ENCODE measurements around the gene SLC25A2. TPM values are rescaled to one million over a fixed set of nuclear protein-coding genes. Genes with fewer than 3 reads are reported as not detected.
"Not testable (repeated sequence)": the region's sequence is repeated elsewhere in the genome, so short reads cannot be mapped to it uniquely, and the experiment has no call there.

The SLC25A2 gene
- total and polyA plus RNA-seq, 2 of the 13 experiments (the other 11 are each of a cell fraction or from before 2014, with no cell fraction given) = 0.13 TPM; not detected in 1

- Histone ChIP-seq H3K27me3 (ENCODE audit: control insufficient read depth in 1 of 2, insufficient read depth in 2 of 2, low read length in 2 of 2) (no peaks in the 10 kb centered on the region; a peak in 1 of 5 replicates), H3K27ac (ENCODE audit: extremely low read length, insufficient read depth, low read length) (no peak within 1 kb of the TSS), H3K36me3 (replicated peaks in 1 of 2; ENCODE audit: control insufficient read depth in 1 of 2, insufficient read depth in 2 of 2, low read length in 2 of 2) (no peaks in the 10 kb centered on the region), H3K79me2 (ENCODE audit: insufficient read depth, low read length) (no peaks in the 10 kb centered on the region), H2AFZ (ENCODE audit: low read length) (no peak within 1 kb of the TSS), H3K4me2 (ENCODE audit: low read depth, low read length) (no peak within 1 kb of the TSS), H3K4me1 (ENCODE audit: insufficient read depth, low read length) (no peaks in the 10 kb centered on the region), H3K4me3 (replicated peaks in 1 of 3; ENCODE audit: insufficient read depth in 1 of 3, low read depth in 2 of 3, low read length in 3 of 3) (no peak within 1 kb of the TSS), H3K9me3 (ENCODE audit: low read length) (peaks cover 14% of the 10 kb centered on the region; the same call in 1 of the 2 replicates), H3K9ac (ENCODE audit: insufficient read depth, low read depth, low read length) (no peak within 1 kb of the TSS), H4K20me1 (ENCODE audit: insufficient read depth, low read length) (no peaks in the 10 kb centered on the region)
- ChIA-PET CTCF (ENCODE audit: low intra/inter-chr PET ratio, low total read pairs) (interaction anchor here (1.1 kb wide), 1 partner anchor 226 kb away, joined by 4 read pairs; no protein-coding TSS in a partner anchor), POLR2A (no interaction called here)
- no TSS peak for BruUV-seq (replicated peaks)
- 46% methylated on average over 24 of the region's 27 CpGs for WGBS (ENCODE audit: low lambda C conversion rate)
- ATAC-seq (0 out of 3 replicates have a peak, but pooled peaks have one; percentile 25), FAIRE-seq (no peak), DNase-seq (ENCODE audit: low spot score) (peak; percentile 18)
- TF ChIP-seq CTCF (CRISPR knock-in tag; IDR thresholded peaks at IDR 0.05) (peak; percentile 35), ZFYVE20 (CRISPR knock-in tag; IDR thresholded peaks at IDR 0.05; ENCODE audit: borderline replicate concordance, low read depth) (no peak), STAG1 (CRISPR knock-in tag; IDR thresholded peaks at IDR 0.05) (peak; percentile 33; the same call in 1 of the 2 replicates)
- in situ Hi-C loops (cut with HindIII; ENCODE audit: extremely low pct_ligation_motif_present, low pct_unique_long_range_greater_than_20kb) (no loop called here), intact Hi-C loops (cut with micrococcal nuclease; ENCODE audit: unreplicated experiment) (no loop called here)
Measured at GRCh38 chr5:141338538-141339306, 34.9 kb upstream of the SLC25A2 start, which contains the start of gene PCDHGA2. Gene PCDHGA2, plus strand, starts transcription at chr5:141338760.

- H3K4me2 ChIP-seq (ENCODE audit: low read depth, low read length); POLR2A ChIA-PET; H3K9me3 ChIP-seq (ENCODE audit: low read length); H3K27ac ChIP-seq (ENCODE audit: extremely low read length, insufficient read depth, low read length); H2AFZ ChIP-seq (ENCODE audit: low read length); BruUV-seq (replicated peaks); CTCF ChIA-PET (ENCODE audit: low intra/inter-chr PET ratio, low total read pairs); ATAC-seq; H3K79me2 ChIP-seq (ENCODE audit: insufficient read depth, low read length); H3K36me3 ChIP-seq (replicated peaks in 1 of 2; ENCODE audit: control insufficient read depth in 1 of 2, insufficient read depth in 2 of 2, low read length in 2 of 2); H3K9ac ChIP-seq (ENCODE audit: insufficient read depth, low read depth, low read length); FAIRE-seq; H4K20me1 ChIP-seq (ENCODE audit: insufficient read depth, low read length); intact Hi-C loops (cut with micrococcal nuclease; ENCODE audit: unreplicated experiment); DNase-seq (ENCODE audit: low spot score); in situ Hi-C loops (cut with HindIII; ENCODE audit: extremely low pct_ligation_motif_present, low pct_unique_long_range_greater_than_20kb); H3K4me3 ChIP-seq (replicated peaks in 1 of 3; ENCODE audit: insufficient read depth in 1 of 3, low read depth in 2 of 3, low read length in 3 of 3): not testable (repeated sequence)
- Histone ChIP-seq H3K27me3 (ENCODE audit: control insufficient read depth in 1 of 2, insufficient read depth in 2 of 2, low read length in 2 of 2) (peaks cover 0 to 15% of the 10 kb centered on the region in 2 experiments; a peak in 3 of 5 replicates), H3K4me1 (ENCODE audit: insufficient read depth, low read length) (peaks cover 10% of the 10 kb centered on the region)
- WGBS (ENCODE audit: low lambda C conversion rate) = 74% methylated on average over 20 of the region's 39 CpGs
Measured at GRCh38 chr5:141332571-141332970, 28.7 kb upstream of the SLC25A2 start.
